Loucy (cell line): ENCODE data around the gene AVL9.
A peak's percentile ranks its signal among the peaks of the same experiment; 100 is the strongest.

ENCODE experiments used
- H2AFZ ChIP-seq: fragments of 200-600 bp; sonication (generic); 2 replicates; pipeline ENCODE4 v1.6.0; 2016; ENCODE audit warnings: antibody characterized with exemption, mild to moderate bottlenecking, low read length, moderate library complexity
- H3F3A ChIP-seq: fragments of 200-600 bp; 2 replicates; pipeline ENCODE4 v1.6.0; 2016; ENCODE audit warnings: antibody characterized with exemption, low read depth, mild to moderate bottlenecking
- H3K27me3 ChIP-seq: fragments of 200-600 bp; sonication (generic); 2 replicates; pipeline ENCODE4 v1.6.1; 2014; ENCODE audit warnings: low read length, mild to moderate bottlenecking; ENCODE audit not compliant: insufficient read depth, poor library complexity, severe bottlenecking
- H3K36me3 ChIP-seq: fragments of 200-600 bp; sonication (generic); 2 replicates; pipeline ENCODE4 v1.6.1; 2016; ENCODE audit warnings: low read length; ENCODE audit not compliant: insufficient read depth
- H3K4me1 ChIP-seq: fragments of 200-600 bp; sonication (generic); 2 replicates; pipeline ENCODE4 v1.5.1; 2014; ENCODE audit warnings: low read length, mild to moderate bottlenecking; ENCODE audit not compliant: insufficient read depth, poor library complexity, severe bottlenecking
- H3K4me2 ChIP-seq: fragments of 200-600 bp; sonication (generic); 2 replicates; pipeline ENCODE4 v1.6.0; 2014; ENCODE audit warnings: antibody characterized with exemption, low read length, low read depth, mild to moderate bottlenecking; ENCODE audit not compliant: poor library complexity, severe bottlenecking
- H3K4me3 ChIP-seq: fragments of 200-600 bp; sonication (generic); 2 replicates; pipeline ENCODE4 v1.5.1; 2014; ENCODE audit warnings: low read length, mild to moderate bottlenecking, mixed read lengths; ENCODE audit not compliant: poor library complexity, severe bottlenecking
- H3K79me2 ChIP-seq: fragments of 200-600 bp; sonication (generic); 2 replicates; pipeline ENCODE4 v1.6.1; 2014; ENCODE audit warnings: low read length; ENCODE audit not compliant: insufficient read depth
- H3K9ac ChIP-seq: fragments of 200-600 bp; sonication (generic); 2 replicates; pipeline ENCODE4 v1.6.0; 2014; ENCODE audit warnings: mild to moderate bottlenecking, low read depth, low read length, moderate library complexity; ENCODE audit not compliant: poor library complexity, severe bottlenecking
- H3K9me2 ChIP-seq: fragments of 200-600 bp; sonication (generic); replicated peaks from 2 replicates; pipeline ENCODE4 v1.6.1; 2016; ENCODE audit warnings: low read depth, low read length, mixed read lengths
- H3K9me3 ChIP-seq: fragments of 200-600 bp; sonication (generic); 2 replicates; pipeline ENCODE4 v1.6.1; 2014; ENCODE audit warnings: mild to moderate bottlenecking, antibody characterized with exemption, low read length, low read depth; ENCODE audit not compliant: insufficient read depth
- H4K20me1 ChIP-seq: fragments of 200-600 bp; sonication (generic); 2 replicates; pipeline ENCODE4 v1.6.0; 2014; ENCODE audit warnings: antibody characterized with exemption, low read length, mild to moderate bottlenecking; ENCODE audit not compliant: insufficient read depth, poor library complexity, severe bottlenecking
- CTCF ChIP-seq: fragments of 200-600 bp; sonication (generic); conservative IDR thresholded peaks from 2 replicates; pipeline ENCODE4 v1.5.1; 2014; ENCODE audit warnings: mild to moderate bottlenecking, antibody characterized with exemption, low read length
- EZH2phosphoT487 ChIP-seq: fragments of 200-600 bp; IDR thresholded peaks from 2 replicates; pipeline ENCODE4 v1.6.1; 2018; ENCODE audit warnings: antibody characterized with exemption, mild to moderate bottlenecking, moderate library complexity, borderline replicate concordance

The AVL9 gene

DNA sequence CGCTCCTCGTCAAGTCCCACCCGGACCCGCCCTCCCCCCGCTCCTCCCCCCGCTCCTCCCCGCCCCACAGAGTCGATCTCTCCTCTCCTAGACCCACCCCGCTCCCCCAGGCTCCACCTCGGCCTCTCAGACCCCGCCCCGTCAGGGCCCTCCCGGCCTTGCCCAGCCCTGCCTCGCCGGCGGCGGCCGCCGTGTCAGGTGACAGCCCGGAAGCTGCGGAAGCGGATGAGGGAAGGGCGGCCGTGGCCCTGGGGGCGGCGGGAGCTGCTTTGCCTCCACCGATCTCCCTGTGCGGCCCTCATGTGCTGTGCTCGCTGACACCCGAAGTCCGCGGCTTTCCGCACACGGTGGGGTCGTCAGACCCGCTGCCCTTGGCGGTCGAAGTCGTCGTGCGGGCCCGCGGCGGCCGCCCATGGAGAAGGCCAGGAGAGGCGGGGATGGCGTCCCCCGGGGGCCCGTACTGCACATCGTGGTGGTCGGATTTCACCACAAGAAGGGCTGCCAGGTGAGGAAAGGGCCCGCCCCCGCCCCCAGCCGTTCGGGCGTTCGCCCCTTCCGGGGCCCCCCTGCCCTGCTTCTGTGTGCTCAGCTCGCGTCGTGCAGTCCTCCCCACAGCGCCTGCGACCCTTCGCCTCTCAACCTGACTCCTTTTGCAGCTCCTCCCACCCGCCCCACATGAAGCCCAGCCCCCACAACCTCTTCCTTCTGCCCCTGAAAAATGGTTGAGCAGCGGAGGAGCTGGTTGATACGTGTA, at the start of gene AVL9:
Gene AVL9, plus strand, starts transcription at position 192 of the 754 bp plus-strand sequence. Its CDS starts 221 bp downstream, at position 413.
- H3K4me3 ChIP-seq = peak within 1 kb of the TSS; percentile 98
- peaks cover 22% of the 10 kb centered on the region for H4K20me1 ChIP-seq
- H2AFZ ChIP-seq = peak within 1 kb of the TSS; percentile 84
- TF ChIP-seq EZH2phosphoT487 (no peak), CTCF (no peak)
- peaks cover 21% of the 10 kb centered on the region for H3K4me1 ChIP-seq
- no peaks in the 10 kb centered on the region for H3K36me3 ChIP-seq
- peak within 1 kb of the TSS; percentile 81 for H3K9ac ChIP-seq
- H3K27me3 ChIP-seq = no peaks in the 10 kb centered on the region
- no peaks in the 10 kb centered on the region for H3K9me3 ChIP-seq
- H3F3A ChIP-seq = peaks cover 2% of the 10 kb centered on the region
- peak within 1 kb of the TSS; percentile 94 for H3K4me2 ChIP-seq
- no peaks in the 10 kb centered on the region for H3K9me2 ChIP-seq
- H3K79me2 ChIP-seq = peaks cover 54% of the 10 kb centered on the region

- H3K27me3 ChIP-seq = no peaks in the 10 kb centered on the region
- no peak overlapping the region for H3K4me3 ChIP-seq
- no peaks in the 10 kb centered on the region for H3K36me3 ChIP-seq
- TF ChIP-seq CTCF = no peak
- TF ChIP-seq EZH2phosphoT487 = no peak
- H3F3A ChIP-seq = no peaks in the 10 kb centered on the region
- no peaks in the 10 kb centered on the region for H3K79me2 ChIP-seq
- H3K4me2 ChIP-seq = no peak overlapping the region
- H3K9me2 ChIP-seq = no peaks in the 10 kb centered on the region
- H3K4me1 ChIP-seq = no peaks in the 10 kb centered on the region
- no peaks in the 10 kb centered on the region for H3K9me3 ChIP-seq
- no peak overlapping the region for H2AFZ ChIP-seq
- no peak overlapping the region for H3K9ac ChIP-seq
- no peaks in the 10 kb centered on the region for H4K20me1 ChIP-seq
Measured at GRCh38 chr7:32447218-32447617, 48.1 kb upstream of the AVL9 start.

GRCh38 chr7:32453341-32454011, 41.8 kb upstream of the AVL9 start:
- Histone ChIP-seq H3K4me2 (no peak overlapping the region), H3K9ac (no peak overlapping the region), H3F3A (no peaks in the 10 kb centered on the region), H3K36me3 (no peaks in the 10 kb centered on the region), H3K4me3 (no peak overlapping the region), H3K9me2 (no peaks in the 10 kb centered on the region), H4K20me1 (no peaks in the 10 kb centered on the region), H3K79me2 (no peaks in the 10 kb centered on the region), H3K4me1 (no peaks in the 10 kb centered on the region), H3K27me3 (no peaks in the 10 kb centered on the region), H3K9me3 (no peaks in the 10 kb centered on the region), H2AFZ (no peak overlapping the region)
- no peak for TF ChIP-seq EZH2phosphoT487
- no peak for TF ChIP-seq CTCF
